GM10266 (cell line): ENCODE measurements around the gene PCF11.

ENCODE experiments used
- DNase-seq: peaks from one replicate; pipeline ENCODE4 v3.0.0; 2012; ENCODE audit errors: extremely low spot score
- TF ChIP-seq, protein P1 (sequence below): IDR thresholded peaks from 2 replicates; pipeline ENCODE4 v1.5.1; 2012; ENCODE audit warnings: mild to moderate bottlenecking, low read depth; ENCODE audit not compliant: control insufficient read depth, insufficient read depth; ENCODE audit errors: missing control alignments

PCF11 gene, protein sequence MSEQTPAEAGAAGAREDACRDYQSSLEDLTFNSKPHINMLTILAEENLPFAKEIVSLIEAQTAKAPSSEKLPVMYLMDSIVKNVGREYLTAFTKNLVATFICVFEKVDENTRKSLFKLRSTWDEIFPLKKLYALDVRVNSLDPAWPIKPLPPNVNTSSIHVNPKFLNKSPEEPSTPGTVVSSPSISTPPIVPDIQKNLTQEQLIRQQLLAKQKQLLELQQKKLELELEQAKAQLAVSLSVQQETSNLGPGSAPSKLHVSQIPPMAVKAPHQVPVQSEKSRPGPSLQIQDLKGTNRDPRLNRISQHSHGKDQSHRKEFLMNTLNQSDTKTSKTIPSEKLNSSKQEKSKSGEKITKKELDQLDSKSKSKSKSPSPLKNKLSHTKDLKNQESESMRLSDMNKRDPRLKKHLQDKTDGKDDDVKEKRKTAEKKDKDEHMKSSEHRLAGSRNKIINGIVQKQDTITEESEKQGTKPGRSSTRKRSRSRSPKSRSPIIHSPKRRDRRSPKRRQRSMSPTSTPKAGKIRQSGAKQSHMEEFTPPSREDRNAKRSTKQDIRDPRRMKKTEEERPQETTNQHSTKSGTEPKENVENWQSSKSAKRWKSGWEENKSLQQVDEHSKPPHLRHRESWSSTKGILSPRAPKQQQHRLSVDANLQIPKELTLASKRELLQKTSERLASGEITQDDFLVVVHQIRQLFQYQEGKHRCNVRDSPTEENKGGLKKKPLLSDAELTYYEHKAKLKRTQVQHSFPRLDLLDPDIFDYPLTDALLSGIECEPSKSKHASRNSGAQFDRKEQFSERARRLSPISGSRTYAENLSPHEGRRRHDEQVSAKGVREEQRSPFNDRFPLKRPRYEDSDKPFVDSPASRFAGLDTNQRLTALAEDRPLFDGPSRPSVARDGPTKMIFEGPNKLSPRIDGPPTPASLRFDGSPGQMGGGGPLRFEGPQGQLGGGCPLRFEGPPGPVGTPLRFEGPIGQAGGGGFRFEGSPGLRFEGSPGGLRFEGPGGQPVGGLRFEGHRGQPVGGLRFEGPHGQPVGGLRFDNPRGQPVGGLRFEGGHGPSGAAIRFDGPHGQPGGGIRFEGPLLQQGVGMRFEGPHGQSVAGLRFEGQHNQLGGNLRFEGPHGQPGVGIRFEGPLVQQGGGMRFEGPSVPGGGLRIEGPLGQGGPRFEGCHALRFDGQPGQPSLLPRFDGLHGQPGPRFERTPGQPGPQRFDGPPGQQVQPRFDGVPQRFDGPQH (N-terminal part only)

GRCh38 chr11:83156996-83157593 lies at the start of gene PCF11:
PCF11 (plus strand) TSS chr11:83157131; CDS start chr11:83157440, 309 bp downstream.
- DNase-seq = no peak

GRCh38 chr11:83112886-83113285 lies 44.0 kb upstream of the PCF11 start:
- no peak for DNase-seq
- TF ChIP-seq, protein P1, sequence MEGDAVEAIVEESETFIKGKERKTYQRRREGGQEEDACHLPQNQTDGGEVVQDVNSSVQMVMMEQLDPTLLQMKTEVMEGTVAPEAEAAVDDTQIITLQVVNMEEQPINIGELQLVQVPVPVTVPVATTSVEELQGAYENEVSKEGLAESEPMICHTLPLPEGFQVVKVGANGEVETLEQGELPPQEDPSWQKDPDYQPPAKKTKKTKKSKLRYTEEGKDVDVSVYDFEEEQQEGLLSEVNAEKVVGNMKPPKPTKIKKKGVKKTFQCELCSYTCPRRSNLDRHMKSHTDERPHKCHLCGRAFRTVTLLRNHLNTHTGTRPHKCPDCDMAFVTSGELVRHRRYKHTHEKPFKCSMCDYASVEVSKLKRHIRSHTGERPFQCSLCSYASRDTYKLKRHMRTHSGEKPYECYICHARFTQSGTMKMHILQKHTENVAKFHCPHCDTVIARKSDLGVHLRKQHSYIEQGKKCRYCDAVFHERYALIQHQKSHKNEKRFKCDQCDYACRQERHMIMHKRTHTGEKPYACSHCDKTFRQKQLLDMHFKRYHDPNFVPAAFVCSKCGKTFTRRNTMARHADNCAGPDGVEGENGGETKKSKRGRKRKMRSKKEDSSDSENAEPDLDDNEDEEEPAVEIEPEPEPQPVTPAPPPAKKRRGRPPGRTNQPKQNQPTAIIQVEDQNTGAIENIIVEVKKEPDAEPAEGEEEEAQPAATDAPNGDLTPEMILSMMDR = no peak

More at GRCh38 chr11:83156996-83157593, at the start of gene PCF11:
- TF ChIP-seq, protein P1 = no peak

GRCh38 chr11:83115026-83115425 lies 41.9 kb upstream of the PCF11 start:
- DNase-seq = no peak
- TF ChIP-seq, protein P1 = no peak

GRCh38 chr11:83115551-83115950 lies 41.4 kb upstream of the PCF11 start:
- no peak for DNase-seq
- TF ChIP-seq, protein P1 = no peak

DNA sequence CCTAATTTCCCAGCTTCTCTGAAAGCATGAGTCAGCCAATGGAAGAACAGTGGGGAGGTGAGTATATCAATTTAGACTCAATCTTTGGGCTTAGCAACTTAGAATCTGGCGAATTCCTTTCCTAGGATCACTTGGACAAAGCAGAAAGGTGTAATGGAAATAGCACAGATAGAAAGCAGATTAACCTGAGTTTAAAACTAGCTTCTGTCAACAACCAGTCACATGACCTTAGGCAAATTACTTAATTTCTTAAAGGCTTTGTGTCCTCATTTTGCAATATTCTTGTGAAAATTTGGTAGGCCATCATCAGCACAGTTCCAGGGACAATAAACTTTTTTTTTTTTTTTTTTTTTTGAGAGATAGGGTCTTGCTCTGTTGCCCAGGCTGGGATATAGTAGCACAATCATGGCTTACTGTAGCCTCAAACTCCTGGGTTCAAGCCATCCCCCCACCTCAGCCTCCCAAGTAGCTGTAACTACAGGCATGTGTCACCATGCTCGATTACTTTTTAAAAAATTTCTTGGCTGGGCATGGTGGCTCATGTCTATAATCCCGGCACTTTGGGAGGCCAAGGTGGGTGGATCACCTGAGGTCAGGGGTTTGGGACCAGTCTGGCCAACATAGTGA lies 40.8 kb upstream of the PCF11 start:
- TF ChIP-seq, protein P1 = no peak
- DNase-seq = no peak

DNA sequence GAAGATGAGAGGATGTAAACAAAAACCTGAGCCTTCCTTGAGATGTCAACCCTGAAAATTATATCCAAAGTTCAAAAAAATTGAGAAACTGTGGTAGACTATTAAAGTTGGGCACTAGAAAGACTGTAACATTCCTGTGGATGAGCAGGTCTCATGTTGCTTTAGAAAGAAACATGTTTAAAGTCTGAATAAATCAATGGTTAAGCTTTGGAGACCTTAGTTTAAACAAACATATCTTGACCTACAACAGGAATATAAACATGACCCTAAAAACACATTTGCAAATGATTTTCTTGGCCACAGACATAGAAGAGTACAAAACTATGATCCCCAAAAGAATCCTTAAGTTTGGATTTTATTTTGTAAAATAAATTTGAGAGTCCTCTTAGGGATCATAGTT lies 38.1 kb upstream of the PCF11 start:
- no peak for DNase-seq
- TF ChIP-seq, protein P1 = no peak
